Caco-2 (cell line): ENCODE data around the gene B3GNT4. TPM values are rescaled to one million over a fixed set of nuclear protein-coding genes. Genes with fewer than 3 reads are reported as not detected.

ENCODE experiments used
- BruUV-seq: library from RNA; stranded (reverse); fragments of 400-500 nt; replicated peaks from 2 replicates; lab custom pipeline; 2021; lab: Mats Ljungman, UMichigan
- CTCF ChIA-PET: fragments of 300-600 bp; sonication (Branson Sonifier 250); formaldehyde crosslinking; loops from one replicate; lab custom pipeline; 2022; ENCODE audit warnings: antibody characterized with exemption; lab: Charles Lee
- POLR2A ChIA-PET: fragments of 300-600 bp; sonication (Branson Sonifier 250); formaldehyde crosslinking; loops from one replicate; lab custom pipeline; 2022; ENCODE audit warnings: antibody characterized with exemption; lab: Charles Lee
- DNase-seq, 2 experiments: peaks; one replicate each; pipeline versions ENCODE4 v3.0.0 to v3.0.0-alpha.2; 2020 to 2022
- H3K27me3 ChIP-seq: replicated peaks from 2 replicates; pipeline ENCODE4 v1.6.0; 2011; ENCODE audit warnings: low read length; ENCODE audit not compliant: control insufficient read depth, insufficient read depth
- H3K36me3 ChIP-seq: 2 replicates; pipeline ENCODE4 v1.5.1; 2011; ENCODE audit warnings: low read length; ENCODE audit not compliant: control insufficient read depth, insufficient read depth
- H3K4me1 ChIP-seq: fragments of 250-450 bp; sonication (Bioruptor Pico); 2 replicates; pipeline ENCODE4 v1.5.1; 2020; ENCODE audit warnings: mild to moderate bottlenecking
- H3K4me3 ChIP-seq: 2 replicates; pipeline ENCODE4 v1.5.1; 2011; ENCODE audit warnings: low read depth, mild to moderate bottlenecking, control low read depth, low read length
- H3K9me3 ChIP-seq: fragments of 250-450 bp; sonication (Bioruptor Pico); 2 replicates; pipeline ENCODE4 v1.5.1; 2020; ENCODE audit warnings: mild to moderate bottlenecking, moderate library complexity
- H3K27ac Mint-ChIP-seq: one replicate; pipeline ENCODE4 v1.8.0; 2022; ENCODE audit warnings: mixed read lengths; ENCODE audit not compliant: unreplicated experiment
- H3K27me3 Mint-ChIP-seq: one replicate; pipeline ENCODE4 v1.8.0; 2022; ENCODE audit warnings: mixed read lengths; ENCODE audit not compliant: insufficient read depth, unreplicated experiment
- H3K36me3 Mint-ChIP-seq: one replicate; pipeline ENCODE4 v1.8.0; 2022; ENCODE audit warnings: mild to moderate bottlenecking, mixed read lengths; ENCODE audit not compliant: insufficient read depth, unreplicated experiment
- H3K4me1 Mint-ChIP-seq: one replicate; pipeline ENCODE4 v1.8.0; 2022; ENCODE audit warnings: low read depth, mixed read lengths; ENCODE audit not compliant: unreplicated experiment
- H3K4me3 Mint-ChIP-seq: one replicate; pipeline ENCODE4 v1.8.0; 2022; ENCODE audit warnings: mild to moderate bottlenecking, moderate library complexity, mixed read lengths; ENCODE audit not compliant: unreplicated experiment
- H3K9me3 Mint-ChIP-seq: one replicate; pipeline ENCODE4 v1.8.0; 2022; ENCODE audit warnings: mixed read lengths; ENCODE audit not compliant: unreplicated experiment
- CTCF ChIP-seq, 2 experiments: fragments of 200-600 bp in 1 of 2; IDR thresholded peaks; 1 replicate in 1 of 2; 2 replicates in 1 of 2; pipeline versions ENCODE4 v1.5.1 to v1.8.0; 2011 to 2022; ENCODE audit warnings: antibody characterized with exemption in 1 of 2, control low read depth in 1 of 2, inconsistent platforms in 1 of 2, low read depth in 1 of 2, low read length in 1 of 2, mild to moderate bottlenecking in 1 of 2, moderate library complexity in 1 of 2; ENCODE audit not compliant: insufficient read depth in 1 of 2, severe bottlenecking in 1 of 2, unreplicated experiment in 1 of 2
- intact Hi-C: fragments of 100-400 bp; cut with micrococcal nuclease; formaldehyde crosslinking; loops from one replicate; pipeline ENCODE4 v1.10.0; 2022; ENCODE audit not compliant: unreplicated experiment
- total RNA-seq: library from RNA; stranded (reverse); gene quantifications from 2 replicates; pipeline ENCODE4 v1.2.3, GENCODE V29; 2022

The B3GNT4 gene
- total RNA-seq, 1 experiment from 2014 or later = 2.2 TPM

DNA sequence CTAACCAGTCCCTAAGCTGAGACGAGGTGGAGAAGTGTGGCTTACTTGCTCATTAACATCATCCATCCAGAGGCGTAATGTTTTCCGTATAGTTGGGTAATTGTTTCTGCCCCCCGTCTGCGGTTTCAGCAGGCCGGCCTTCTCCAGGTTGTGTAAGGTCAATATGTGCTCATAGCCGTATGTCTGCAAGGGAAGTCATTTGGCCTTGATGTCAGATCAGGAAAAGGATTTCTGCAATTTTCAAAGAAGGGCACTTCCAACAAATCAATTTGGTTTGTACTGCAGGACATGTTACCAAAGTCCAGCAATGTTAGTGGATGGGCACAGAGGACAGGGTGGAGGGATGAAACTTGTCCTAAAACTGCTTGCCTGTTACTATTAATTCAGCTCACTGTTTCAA, 32.2 kb downstream of the B3GNT4 start:
- no TSS peak for BruUV-seq
- no peaks in the 10 kb centered on the region for H3K9me3 Mint-ChIP-seq
- H3K9me3 ChIP-seq = no peaks in the 10 kb centered on the region
- TF ChIP-seq CTCF (IDR thresholded peaks at IDR 0.05; ENCODE audit: insufficient read depth in 1 of 2, low read depth in 1 of 2, low read length in 1 of 2, severe bottlenecking in 1 of 2, unreplicated experiment in 1 of 2) = no peak
- H3K36me3 ChIP-seq = peaks cover 1% of the 10 kb centered on the region; the same call in 1 of the 2 replicates
- no peak overlapping the region for H3K27ac Mint-ChIP-seq
- H3K4me3 ChIP-seq = no peak overlapping the region
- no peaks in the 10 kb centered on the region for H3K4me1 ChIP-seq
- H3K27me3 ChIP-seq = no peaks in the 10 kb centered on the region
- DNase-seq = no peak
- CTCF ChIA-PET = interaction anchor here (0.6 to 1.1 kb wide), 2 partner anchors 10 to 1385 kb away, joined by 3 to 4 read pairs; partner anchors contain the start of gene DIABLO
- POLR2A ChIA-PET = no interaction called here
- intact Hi-C loops = no loop called here
- H3K4me1 Mint-ChIP-seq = no peaks in the 10 kb centered on the region
- H3K36me3 Mint-ChIP-seq = peaks cover 20% of the 10 kb centered on the region
- no peak overlapping the region for H3K4me3 Mint-ChIP-seq
- no peaks in the 10 kb centered on the region for H3K27me3 Mint-ChIP-seq

GRCh38 chr12:122238861-122239260, 35.4 kb downstream of the B3GNT4 start:
- no peaks in the 10 kb centered on the region for H3K27me3 ChIP-seq
- no peak overlapping the region for H3K4me3 ChIP-seq
- Mint-ChIP-seq H3K9me3 (no peaks in the 10 kb centered on the region), H3K4me1 (no peaks in the 10 kb centered on the region), H3K36me3 (peaks cover 20% of the 10 kb centered on the region), H3K4me3 (no peak overlapping the region), H3K27me3 (no peaks in the 10 kb centered on the region), H3K27ac (no peak overlapping the region)
- no peaks in the 10 kb centered on the region for H3K9me3 ChIP-seq
- intact Hi-C loops = no loop called here
- BruUV-seq = no TSS peak
- peaks cover 1% of the 10 kb centered on the region; the same call in 1 of the 2 replicates for H3K36me3 ChIP-seq
- CTCF ChIA-PET = no interaction called here
- no peak for DNase-seq
- no peaks in the 10 kb centered on the region for H3K4me1 ChIP-seq
- TF ChIP-seq CTCF (IDR thresholded peaks at IDR 0.05; ENCODE audit: insufficient read depth in 1 of 2, low read depth in 1 of 2, low read length in 1 of 2, severe bottlenecking in 1 of 2, unreplicated experiment in 1 of 2) = no peak
- POLR2A ChIA-PET = no interaction called here

- H3K27me3 Mint-ChIP-seq = no peaks in the 10 kb centered on the region
- intact Hi-C loops = no loop called here
- no peaks in the 10 kb centered on the region for H3K4me1 Mint-ChIP-seq
- Histone ChIP-seq H3K4me3 (no peak overlapping the region), H3K27me3 (no peaks in the 10 kb centered on the region), H3K4me1 (no peaks in the 10 kb centered on the region), H3K36me3 (no peaks in the 10 kb centered on the region), H3K9me3 (no peaks in the 10 kb centered on the region)
- no peak overlapping the region for H3K27ac Mint-ChIP-seq
- no peaks in the 10 kb centered on the region for H3K9me3 Mint-ChIP-seq
- DNase-seq = no peak
- POLR2A ChIA-PET = interaction anchor here (1.6 kb wide), 1 partner anchor 18 kb away, joined by 10 read pairs; the partner anchor contains the start of gene DIABLO
- no TSS peak for BruUV-seq
- peaks cover 11% of the 10 kb centered on the region for H3K36me3 Mint-ChIP-seq
- CTCF ChIA-PET = no interaction called here
- no peak overlapping the region for H3K4me3 Mint-ChIP-seq
- no peak for TF ChIP-seq CTCF (IDR thresholded peaks at IDR 0.05; ENCODE audit: insufficient read depth in 1 of 2, low read depth in 1 of 2, low read length in 1 of 2, severe bottlenecking in 1 of 2, unreplicated experiment in 1 of 2)
Observed at GRCh38 chr12:122243965-122244364, 40.5 kb downstream of the B3GNT4 start.
